Astrocyte of the cerebellum (primary cell): ENCODE data around the gene SCML2.

Experiments
- DNase-seq: peaks from one replicate; pipeline ENCODE4 v3.0.0-alpha.2; 2011; ENCODE audit warnings: low read depth
- H3K4me3 ChIP-seq: 2 replicates; pipeline ENCODE4 v1.5.1; 2011; ENCODE audit warnings: mild to moderate bottlenecking, low read depth, low read length, moderate library complexity
- in situ Hi-C: cut with HindIII; loops from 2 replicates; pipeline ENCODE4 v1.10.0; 2017; ENCODE audit warnings: low sequenced_read_pairs
- TF ChIP-seq, protein P1 (sequence below): IDR thresholded peaks from 2 replicates; pipeline ENCODE4 v1.5.1; 2012; ENCODE audit warnings: low read length, low read depth, moderate library complexity, mild to moderate bottlenecking; ENCODE audit errors: missing control alignments

Gene SCML2

DNA sequence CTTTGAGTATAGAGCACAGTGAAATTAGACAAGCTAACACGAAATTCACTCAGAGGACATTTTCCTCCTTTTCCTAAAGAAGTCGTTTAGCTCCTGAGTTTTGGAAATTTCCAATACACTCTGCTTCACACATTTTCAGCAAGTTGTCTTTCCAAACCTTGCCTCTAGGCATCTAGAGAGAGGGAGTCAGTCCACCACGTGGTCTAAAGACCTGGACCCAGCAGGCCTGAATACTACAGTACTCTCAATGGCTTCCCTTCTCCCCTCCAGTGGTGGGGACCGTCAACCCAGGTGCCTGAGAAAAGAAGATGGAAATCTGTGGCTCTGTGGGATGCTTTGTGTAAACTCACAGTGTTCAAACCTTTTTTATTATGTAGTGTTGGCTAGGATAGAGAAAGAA, 13.9 kb upstream of the SCML2 start:
- in situ Hi-C loops = no loop called here
- DNase-seq = no peak
- no peak overlapping the region for H3K4me3 ChIP-seq
- TF ChIP-seq, protein P1, sequence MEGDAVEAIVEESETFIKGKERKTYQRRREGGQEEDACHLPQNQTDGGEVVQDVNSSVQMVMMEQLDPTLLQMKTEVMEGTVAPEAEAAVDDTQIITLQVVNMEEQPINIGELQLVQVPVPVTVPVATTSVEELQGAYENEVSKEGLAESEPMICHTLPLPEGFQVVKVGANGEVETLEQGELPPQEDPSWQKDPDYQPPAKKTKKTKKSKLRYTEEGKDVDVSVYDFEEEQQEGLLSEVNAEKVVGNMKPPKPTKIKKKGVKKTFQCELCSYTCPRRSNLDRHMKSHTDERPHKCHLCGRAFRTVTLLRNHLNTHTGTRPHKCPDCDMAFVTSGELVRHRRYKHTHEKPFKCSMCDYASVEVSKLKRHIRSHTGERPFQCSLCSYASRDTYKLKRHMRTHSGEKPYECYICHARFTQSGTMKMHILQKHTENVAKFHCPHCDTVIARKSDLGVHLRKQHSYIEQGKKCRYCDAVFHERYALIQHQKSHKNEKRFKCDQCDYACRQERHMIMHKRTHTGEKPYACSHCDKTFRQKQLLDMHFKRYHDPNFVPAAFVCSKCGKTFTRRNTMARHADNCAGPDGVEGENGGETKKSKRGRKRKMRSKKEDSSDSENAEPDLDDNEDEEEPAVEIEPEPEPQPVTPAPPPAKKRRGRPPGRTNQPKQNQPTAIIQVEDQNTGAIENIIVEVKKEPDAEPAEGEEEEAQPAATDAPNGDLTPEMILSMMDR = no peak

DNA sequence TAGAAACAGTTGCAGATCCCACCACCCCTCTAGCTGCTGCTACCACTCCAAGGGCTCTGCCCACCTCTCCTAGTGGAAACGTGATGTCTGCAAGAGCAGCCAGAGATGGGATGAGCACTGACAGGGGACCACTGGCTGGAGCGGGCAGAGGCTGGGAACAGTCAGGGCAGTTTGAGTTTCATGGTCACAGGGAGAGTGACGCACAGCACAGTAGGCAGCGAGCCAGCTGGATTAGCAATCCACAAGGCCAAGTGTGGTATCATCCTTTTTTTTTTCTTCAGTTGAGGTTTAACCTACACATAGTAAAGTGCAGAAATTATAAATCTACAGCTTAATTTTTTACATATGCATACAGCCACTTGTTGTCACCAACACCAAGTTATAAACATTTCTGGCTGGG, 6.4 kb upstream of the SCML2 start:
- TF ChIP-seq, protein P1 = no peak
- in situ Hi-C loops = no loop called here
- no peak for DNase-seq
- no peak overlapping the region for H3K4me3 ChIP-seq

DNA sequence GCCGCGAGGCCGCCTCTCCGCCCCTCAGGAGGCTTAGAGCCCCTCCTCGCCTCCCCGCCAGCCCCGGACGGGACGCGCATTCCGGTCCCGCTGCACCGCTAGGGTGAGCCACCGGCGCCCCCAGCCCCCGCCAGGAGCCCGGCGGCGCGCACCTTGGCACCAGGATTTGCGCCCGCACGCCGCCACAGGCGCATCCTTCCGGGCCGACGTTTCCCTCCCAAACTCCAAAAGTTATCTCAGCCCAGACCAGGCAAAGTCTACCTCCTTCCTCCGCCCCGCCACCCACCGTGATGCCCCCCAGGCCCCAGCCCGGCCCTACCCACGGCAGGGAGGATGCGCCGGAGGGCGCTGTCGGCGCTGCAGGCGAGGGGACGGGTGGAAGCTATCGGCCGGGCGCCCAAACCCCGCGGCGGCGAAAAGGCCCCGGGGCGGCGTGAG, 538 bp downstream of the SCML2 start:
- TF ChIP-seq, protein P1 = peak; percentile 9
- peak overlapping the region; percentile 53 for H3K4me3 ChIP-seq
- DNase-seq = no peak
- in situ Hi-C loops = no loop called here

DNA sequence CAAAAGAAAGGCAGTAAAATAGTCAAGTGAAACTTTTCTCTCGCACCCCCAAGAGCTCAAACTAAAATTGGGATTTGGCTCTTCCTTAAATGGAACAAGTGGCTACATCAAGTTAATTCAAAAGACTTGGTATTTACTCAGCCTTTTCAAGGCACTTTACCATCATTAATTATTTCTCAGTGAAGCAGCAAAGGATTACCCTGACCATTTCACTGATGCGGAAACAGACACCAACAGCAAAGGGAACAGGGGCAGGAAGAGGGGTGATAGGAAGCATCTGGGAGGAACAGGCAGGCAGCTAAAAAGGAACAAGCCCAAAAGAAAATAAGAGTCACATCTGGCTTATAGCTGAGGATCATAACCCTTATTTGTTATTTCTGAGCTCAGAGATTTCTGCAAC, 2.7 kb downstream of the SCML2 start:
- in situ Hi-C loops = no loop called here
- H3K4me3 ChIP-seq = no peak overlapping the region
- no peak for DNase-seq
- TF ChIP-seq, protein P1 = no peak

DNA sequence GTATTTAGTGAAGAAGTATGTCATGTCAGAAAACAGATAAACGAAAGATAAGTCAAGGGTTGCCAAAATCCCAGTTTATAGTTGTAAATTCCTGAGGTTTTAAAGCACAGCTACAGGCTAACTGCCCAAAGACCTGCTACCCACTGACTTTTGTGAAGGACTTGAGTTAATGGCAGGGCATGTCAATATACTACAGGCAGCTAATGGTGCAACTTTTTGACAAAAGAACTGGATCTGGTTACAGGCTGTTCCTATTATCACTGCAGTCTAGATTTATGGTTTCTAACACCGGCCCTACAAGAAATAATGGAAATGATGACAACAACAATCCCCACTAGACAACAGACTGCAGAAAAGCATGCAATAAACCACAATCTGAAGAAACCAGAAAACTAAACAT, 6.4 kb downstream of the SCML2 start:
- H3K4me3 ChIP-seq = no peak overlapping the region
- TF ChIP-seq, protein P1 = no peak
- no peak for DNase-seq
- in situ Hi-C loops = no loop called here

DNA sequence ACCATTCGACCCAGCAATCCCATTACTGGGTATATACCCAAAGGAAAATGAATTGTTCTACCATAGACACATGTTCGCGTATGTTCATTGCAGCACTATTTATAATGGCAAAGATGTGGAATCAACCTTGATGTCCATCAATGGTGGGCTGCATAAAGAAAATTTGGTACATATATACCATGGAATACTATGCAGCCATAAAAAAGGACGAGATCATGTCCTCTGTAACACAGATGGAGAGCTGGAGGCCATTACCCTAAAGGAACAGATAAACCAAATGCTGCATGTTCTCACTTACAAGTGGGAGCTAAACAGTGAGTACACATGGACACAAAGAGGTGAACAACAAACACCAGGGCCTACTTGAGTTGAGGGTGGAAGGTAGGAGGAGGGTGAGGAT, 45.1 kb downstream of the SCML2 start:
- H3K4me3 ChIP-seq = no peak overlapping the region
- DNase-seq = no peak
- in situ Hi-C loops = no loop called here
- TF ChIP-seq, protein P1 = no peak

DNA sequence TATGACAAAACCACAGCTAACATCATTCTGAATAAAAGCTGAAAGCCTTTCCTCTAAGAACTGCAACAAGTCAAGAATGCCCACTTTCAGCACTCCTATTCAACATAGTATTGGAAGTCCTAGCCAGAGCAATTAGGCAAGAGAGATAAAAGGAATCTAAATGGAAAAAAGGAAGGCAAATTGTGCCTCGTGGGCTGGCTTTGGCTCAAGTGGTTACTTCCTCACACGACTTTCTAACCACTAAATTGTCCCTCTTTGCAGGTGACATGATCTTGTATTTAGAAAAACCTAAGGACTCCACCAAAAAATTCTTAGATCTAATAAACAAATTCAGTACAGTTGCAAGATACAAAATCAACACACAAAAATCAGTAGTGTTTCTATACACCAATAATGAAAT, 57.2 kb downstream of the SCML2 start:
- H3K4me3 ChIP-seq = no peak overlapping the region
- in situ Hi-C loops = no loop called here
- DNase-seq = no peak
- TF ChIP-seq, protein P1 = no peak
